ENCODE results near the gene USP22. TPM values are rescaled to one million over a fixed set of nuclear protein-coding genes. Genes with fewer than 3 reads are reported as not detected.

USP22 gene
- total RNA-seq, 2 experiments from 2014 or later: 147 to 162 TPM

DNA sequence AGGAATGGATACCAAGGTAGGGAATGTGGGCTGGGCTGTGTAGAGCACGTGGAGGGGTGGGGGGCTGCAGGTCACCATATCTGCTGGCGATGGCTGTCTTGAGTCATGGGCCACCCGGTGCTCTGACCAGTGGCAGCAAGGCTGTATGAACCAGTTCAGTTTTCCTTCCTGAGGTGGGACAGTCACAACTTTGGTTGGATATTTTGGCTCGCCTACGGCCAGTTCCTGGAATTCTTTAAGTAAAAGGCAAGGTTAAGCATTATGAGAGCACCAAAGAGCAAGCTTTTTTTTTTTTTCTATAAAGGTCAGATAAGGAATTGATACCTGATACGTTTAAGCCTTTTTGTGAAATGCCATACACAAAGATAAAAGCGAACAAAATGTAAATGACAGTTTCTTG, 81.9 kb downstream of the USP22 start:
- Mint-ChIP-seq H3K36me3 (ENCODE audit: low read depth) (no peaks in the 10 kb centered on the region), H3K4me1 (no peaks in the 10 kb centered on the region), H3K27me3 (peaks cover 39% of the 10 kb centered on the region), H3K9me3 (no peaks in the 10 kb centered on the region), H3K27ac (no peak overlapping the region), H3K4me3 (no peak overlapping the region)
- ChIA-PET POLR2A (no interaction called here), CTCF (interaction anchor here (0.6 kb wide), 1 partner anchor 706 kb away, joined by 3 read pairs; no protein-coding TSS in a partner anchor)
- DNase-seq: no peak

DNA sequence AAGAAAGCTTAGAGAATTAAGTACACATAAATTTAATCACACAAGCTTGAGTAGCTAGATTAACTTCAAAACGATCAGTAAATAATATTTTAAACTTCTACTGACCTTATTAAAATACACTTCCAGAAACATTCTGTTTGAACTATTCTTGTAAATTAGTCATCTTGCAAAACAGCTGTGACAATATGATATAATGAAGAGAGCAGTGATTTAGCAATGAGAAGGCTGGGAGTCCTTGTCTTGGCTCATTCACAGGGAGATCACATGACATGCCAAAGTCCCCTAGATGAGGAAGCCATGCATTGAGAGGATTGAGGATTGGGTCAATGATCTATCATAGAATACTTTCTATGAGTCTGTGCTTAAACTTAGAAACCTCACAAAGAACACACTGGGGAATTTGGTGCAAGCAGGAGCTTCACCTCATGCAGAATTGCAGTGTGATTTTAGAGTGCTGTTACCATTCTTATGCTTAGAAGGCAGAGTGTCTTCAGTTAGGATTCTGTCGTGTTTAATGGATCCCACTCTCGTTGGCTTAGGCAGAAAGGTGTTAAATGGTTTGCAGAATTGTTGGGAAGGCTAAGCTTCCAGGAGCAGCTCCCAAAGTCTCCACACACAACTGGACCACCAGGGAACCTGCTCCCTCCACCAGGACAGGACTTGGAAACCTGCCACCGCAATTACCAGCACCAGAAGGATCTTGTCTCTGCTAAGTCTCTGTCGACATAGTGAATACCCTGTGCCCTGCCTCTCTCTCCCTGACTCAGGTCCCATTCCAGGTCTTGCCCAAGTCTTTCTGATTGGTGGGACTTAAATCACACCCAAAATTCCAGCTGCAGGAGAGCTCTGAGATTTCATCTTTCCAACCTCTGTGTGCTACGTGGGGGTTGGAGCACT, 87.1 kb downstream of the USP22 start:
- ChIA-PET CTCF (interaction anchor here (0.9 kb wide), 1 partner anchor 20 kb away, joined by 3 read pairs; no protein-coding TSS in a partner anchor), POLR2A (no interaction called here)
- no peak for DNase-seq
- H3K4me3 Mint-ChIP-seq: no peak overlapping the region
- H3K9me3 Mint-ChIP-seq: no peaks in the 10 kb centered on the region
- H3K4me1 Mint-ChIP-seq: no peaks in the 10 kb centered on the region
- no peaks in the 10 kb centered on the region for H3K36me3 Mint-ChIP-seq (ENCODE audit: low read depth)
- H3K27me3 Mint-ChIP-seq: peaks cover 40% of the 10 kb centered on the region
- H3K27ac Mint-ChIP-seq: no peak overlapping the region

GRCh38 chr17:20954794-20955193, 88.0 kb downstream of the USP22 start:
- H3K36me3 Mint-ChIP-seq (ENCODE audit: low read depth): no peaks in the 10 kb centered on the region
- DNase-seq: no peak
- no peak overlapping the region for H3K4me3 Mint-ChIP-seq
- H3K9me3 Mint-ChIP-seq: no peaks in the 10 kb centered on the region
- H3K27me3 Mint-ChIP-seq: peaks cover 40% of the 10 kb centered on the region
- no peak overlapping the region for H3K27ac Mint-ChIP-seq
- H3K4me1 Mint-ChIP-seq: no peaks in the 10 kb centered on the region
- ChIA-PET CTCF (no interaction called here), POLR2A (no interaction called here)

DNA sequence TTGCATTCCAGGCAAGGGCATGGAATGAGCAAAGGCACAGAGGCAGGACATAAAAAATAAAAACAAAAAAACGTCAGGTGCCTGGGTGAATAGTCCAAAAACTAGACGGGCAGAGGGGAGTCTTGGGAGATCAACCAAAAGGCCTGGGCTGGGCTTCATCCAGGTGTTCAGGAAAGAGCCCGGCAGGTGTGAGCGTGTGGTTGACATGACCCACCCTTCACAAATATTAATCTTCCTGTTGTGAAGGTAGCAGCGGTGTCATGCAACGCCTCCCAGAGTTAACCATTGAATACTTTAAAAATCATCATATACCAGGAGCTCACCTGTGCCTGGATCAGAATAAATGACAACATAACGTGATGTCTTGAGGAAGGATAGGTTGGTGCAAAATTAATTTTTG, 90.6 kb downstream of the USP22 start:
- Mint-ChIP-seq H3K9me3 (no peaks in the 10 kb centered on the region), H3K4me3 (no peak overlapping the region), H3K27ac (no peak overlapping the region), H3K4me1 (peaks cover 1% of the 10 kb centered on the region), H3K36me3 (ENCODE audit: low read depth) (no peaks in the 10 kb centered on the region), H3K27me3 (peaks cover 24% of the 10 kb centered on the region)
- CTCF ChIA-PET: no interaction called here
- no peak for DNase-seq
- POLR2A ChIA-PET: no interaction called here

Other genes starting within 250 kb of the USP22 start
- 10 to 100 TPM; 14.1 to 14.7 TPM for gene DHRS7B, start 84.0 kb upstream of the USP22 start, total RNA-seq
- gene TMEM11, start 171.2 kb upstream of the USP22 start, total RNA-seq: 10 to 100 TPM; 24.7 to 28.1 TPM
- gene NATD1, start 210.4 kb upstream of the USP22 start, total RNA-seq: 1 to 10 TPM; 3.0 to 3.2 TPM
- gene MAP2K3, start 241.7 kb upstream of the USP22 start, total RNA-seq: 10 to 100 TPM; 41.7 to 52.8 TPM